ENCODE data around the gene CDKN1B. TPM values are rescaled to one million over a fixed set of nuclear protein-coding genes. Genes with fewer than 3 reads are reported as not detected.

Gene CDKN1B
- total and polyA plus RNA-seq, 2 of the 4 experiments (the other 2 are of a cell fraction) = 13.9 to 17.4 TPM

DNA sequence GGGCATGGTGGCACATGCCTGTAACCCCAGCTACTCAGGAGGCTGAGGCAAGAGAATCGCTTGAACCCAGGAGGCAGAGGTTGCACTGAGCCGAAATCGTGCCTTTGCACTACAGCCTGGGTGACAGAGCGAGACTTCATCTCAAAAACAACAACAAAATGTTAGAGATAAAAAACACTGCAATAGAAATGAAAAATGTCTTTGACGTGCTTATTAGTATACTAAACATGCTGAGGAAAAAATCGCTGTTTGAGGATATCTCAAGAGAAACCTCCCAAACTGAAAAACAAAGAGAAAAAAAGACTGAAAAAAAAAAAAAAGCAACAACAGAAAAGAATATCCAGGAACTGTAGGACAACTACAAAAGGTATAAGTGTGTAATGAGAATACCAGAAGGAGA is 53.1 kb downstream of the CDKN1B start:
- DNase-seq (no peak), ATAC-seq (ENCODE audit: low read depth) (no peak)
- no peaks in the 10 kb centered on the region for H3K36me3 ChIP-seq (ENCODE audit: control insufficient read depth, insufficient read depth, low read length)
- H4K8ac ChIP-seq (ENCODE audit: low read depth in 2 of 2, low read length in 2 of 2) = no peak overlapping the region
- H3K4me2 ChIP-seq (ENCODE audit: low read depth, low read length) = no peak overlapping the region
- CTCF ChIA-PET = no interaction called here
- H3K23ac ChIP-seq (ENCODE audit: low read depth, low read length) = no peak overlapping the region
- H3K4me3 ChIP-seq (ENCODE audit: insufficient read depth, low read depth, low read length) = no peak overlapping the region
- dilution Hi-C loops (cut with HindIII; ENCODE audit: low sequenced_read_pairs, unreplicated experiment) (no loop called here), in situ Hi-C loops (cut with MboI; ENCODE audit: low sequenced_read_pairs) (no loop called here), intact Hi-C loops (cut with micrococcal nuclease) (no loop called here)
- H4K20me1 ChIP-seq (ENCODE audit: insufficient read depth, low read length) = no peaks in the 10 kb centered on the region
- no peak overlapping the region for H3K18ac ChIP-seq (ENCODE audit: low read depth, low read length)
- peaks cover 0 to 3% of the 10 kb centered on the region in 2 experiments; a peak in 2 of 4 replicates for H3K79me1 ChIP-seq (ENCODE audit: low read depth in 1 of 2, low read length in 2 of 2)
- no TSS peak for BruUV-seq (replicated peaks)
- TF ChIP-seq CEBPB (IDR thresholded peaks at IDR 0.05; ENCODE audit: low read depth, low read length) = no peak
- no peak for TF ChIP-seq RAD21 (IDR thresholded peaks at IDR 0.05; ENCODE audit: low read length)
- no CpG with 5 or more reads among the region's 6 CpGs for WGBS, 2 experiments (ENCODE audit: extremely low coverage in 2 of 2, insufficient read length in 1 of 2)
- no peak overlapping the region for H2AK9ac ChIP-seq (replicated peaks; ENCODE audit: low read depth, low read length, poor library complexity)
- no peaks in the 10 kb centered on the region for H3K4me1 ChIP-seq (ENCODE audit: control insufficient read depth, insufficient read depth, low read length)
- H3K9me1 ChIP-seq (ENCODE audit: insufficient read depth, low read length) = no peaks in the 10 kb centered on the region
- no peak overlapping the region for H2BK20ac ChIP-seq (ENCODE audit: low read depth, low read length)
- H4K91ac ChIP-seq (ENCODE audit: insufficient read depth, low read depth, low read length) = no peak overlapping the region
- H2BK120ac ChIP-seq (ENCODE audit: low read depth, low read length) = no peak overlapping the region
- H3K27ac ChIP-seq (ENCODE audit: insufficient read depth, low read length) = no peak overlapping the region
- no peaks in the 10 kb centered on the region for H3K27me3 ChIP-seq (ENCODE audit: control insufficient read depth, insufficient read depth, low read length)
- H3K9me3 ChIP-seq (ENCODE audit: control insufficient read depth, insufficient read depth, low read length) = 0 out of 2 replicates have a peak, but pooled peaks cover 1% of the 10 kb centered on the region
- no peak overlapping the region for H2BK5ac ChIP-seq (ENCODE audit: low read depth, low read length, poor library complexity, severe bottlenecking)
- no peak overlapping the region for H2AK5ac ChIP-seq (ENCODE audit: low read depth, low read length)
- H3K4ac ChIP-seq (ENCODE audit: low read depth, low read length) = no peak overlapping the region
- no peak overlapping the region for H4K5ac ChIP-seq (ENCODE audit: low read depth, low read length)
- H3K56ac ChIP-seq (ENCODE audit: extremely low read depth, insufficient read depth, low read length) = no peak overlapping the region
- POLR2A ChIA-PET (ENCODE audit: unreplicated experiment) = no interaction called here
- no peak overlapping the region for H3K9ac ChIP-seq (ENCODE audit: low read depth, low read length)
- H3K14ac ChIP-seq (replicated peaks; ENCODE audit: low read depth, low read length) = no peak overlapping the region
- H2BK15ac ChIP-seq (ENCODE audit: low read depth, low read length) = no peak overlapping the region
- no peak overlapping the region for H2AFZ ChIP-seq (replicated peaks; ENCODE audit: low read length, poor library complexity)

Small RNAs within 50 kb of the gene (microRNA-seq; reads per million reads assigned to microRNA genes)
- gene MIR613 (ENCODE audit: insufficient read depth in 1 of 2, insufficient read length in 1 of 2, unreplicated experiment in 1 of 2) = 0 reads per million in 2 experiments

Small RNAs within 50 kb of the gene (small RNA-seq; reads per million reads assigned to genes)
- 0 reads per million in 5 experiments for gene MIR613

Other genes with a start within 250 kb of the CDKN1B start
- 10.0 and 10.6 TPM in 2 replicates for gene DUSP16, start 154.5 kb upstream of the CDKN1B start, total RNA-seq (2012; rRNA removed)
- 4.2 and 4.7 TPM in 2 replicates for gene DUSP16, start 154.5 kb upstream of the CDKN1B start, polyA plus RNA-seq (2012; rRNA removed)
- 19.0 and 32.5 TPM in 2 replicates for gene CREBL2, start 105.5 kb upstream of the CDKN1B start, total RNA-seq (2012; rRNA removed)
- gene CREBL2, start 105.5 kb upstream of the CDKN1B start, polyA plus RNA-seq (2012; rRNA removed) = 10.4 and 11.5 TPM in 2 replicates
- gene GPR19, start 21.2 kb upstream of the CDKN1B start, total RNA-seq (2012; rRNA removed) = 0.28 and 0.36 TPM in 2 replicates
- 0.12 and 0.17 TPM in 2 replicates for gene GPR19, start 21.2 kb upstream of the CDKN1B start, polyA plus RNA-seq (2012; rRNA removed)
- gene APOLD1, start 68.3 kb downstream of the CDKN1B start, total RNA-seq (2012; rRNA removed) = 4.2 and 4.5 TPM in 2 replicates
- 2.3 and 2.4 TPM in 2 replicates for gene APOLD1, start 68.3 kb downstream of the CDKN1B start, polyA plus RNA-seq (2012; rRNA removed)
- 77.8 and 104 TPM in 2 replicates for gene DDX47, start 96.0 kb downstream of the CDKN1B start, total RNA-seq (2012; rRNA removed)
- gene DDX47, start 96.0 kb downstream of the CDKN1B start, polyA plus RNA-seq (2012; rRNA removed) = 71.5 and 89.5 TPM in 2 replicates
- 49.6 and 49.7 TPM in 2 replicates for gene GPRC5A, start 174.2 kb downstream of the CDKN1B start, total RNA-seq (2012; rRNA removed)
- 193 and 201 TPM in 2 replicates for gene GPRC5A, start 174.2 kb downstream of the CDKN1B start, polyA plus RNA-seq (2012; rRNA removed)
- gene GPRC5D, start 234.8 kb downstream of the CDKN1B start, total RNA-seq (2012; rRNA removed) = not detected in 2 replicates
- not detected in 2 replicates for gene GPRC5D, start 234.8 kb downstream of the CDKN1B start, polyA plus RNA-seq (2012; rRNA removed)